ENCODE data around the gene SNX10.

GRCh38 chr7:26280723-26281122, 10.9 kb upstream of the SNX10 start:
- no peak for TF ChIP-seq CTCF (IDR thresholded peaks at IDR 0.05)
- no peak for TF ChIP-seq POLR2AphosphoS5 (IDR thresholded peaks at IDR 0.05)
- TF ChIP-seq POLR2A (IDR thresholded peaks at IDR 0.05) = no peak

All from breast epithelium (tissue), 3 donors.